ENCODE measurements around the gene HOXB4. TPM values are rescaled to one million over a fixed set of nuclear protein-coding genes. Genes with fewer than 3 reads are reported as not detected.
A peak's percentile ranks its signal among the peaks of the same experiment; 100 is the strongest.

Gene HOXB4
- total and polyA plus RNA-seq, 2 of the 4 experiments (the other 2 are of a cell fraction) = 2.0 to 8.5 TPM

DNA sequence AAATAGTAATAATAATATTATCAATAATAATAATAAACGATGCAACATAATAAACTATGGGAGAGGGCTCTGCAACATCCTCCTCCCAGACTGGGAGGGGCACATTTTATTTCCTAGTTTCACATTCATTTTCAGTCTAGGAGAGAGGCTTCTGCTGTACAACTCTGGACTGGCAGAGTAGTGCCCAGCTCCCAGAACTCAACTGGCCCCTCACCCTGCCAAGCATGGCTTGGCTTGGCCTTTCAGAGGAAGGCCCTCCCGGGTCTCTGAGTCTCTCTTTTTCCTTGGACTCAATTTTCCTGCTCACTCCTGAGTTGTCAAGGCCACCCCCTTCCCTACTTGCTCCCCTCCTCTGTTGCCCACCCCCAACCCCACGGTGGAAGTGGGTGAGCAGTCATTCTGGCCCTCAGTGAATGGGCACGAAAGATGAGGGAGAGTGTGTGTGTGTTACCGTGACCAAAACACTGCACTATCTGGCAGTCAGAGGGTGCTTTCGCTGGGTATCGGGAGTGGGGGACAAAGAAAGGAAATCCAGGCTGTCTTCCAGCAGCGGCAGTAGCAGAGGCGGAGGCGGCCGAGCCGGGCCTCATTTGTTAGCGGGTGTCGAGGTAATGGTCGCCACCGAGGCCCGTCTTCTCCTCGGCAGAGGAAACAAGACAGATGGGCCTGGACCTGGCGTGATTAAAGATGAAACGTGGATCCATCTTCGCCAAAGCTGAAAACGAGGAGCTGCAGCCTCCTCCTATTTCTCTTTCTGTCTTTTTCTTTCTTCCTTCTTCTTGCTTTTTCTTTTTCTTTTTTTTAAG lies 2.3 kb downstream of the HOXB4 start:
- peak overlapping the region; percentile 99 for H2BK5ac ChIP-seq (ENCODE audit: low read depth, low read length, poor library complexity, severe bottlenecking)
- peak overlapping the region; percentile 91 for H3K56ac ChIP-seq (ENCODE audit: extremely low read depth, insufficient read depth, low read length)
- peak overlapping the region; percentile 100 for H3K14ac ChIP-seq (replicated peaks; ENCODE audit: low read depth, low read length)
- no peaks in the 10 kb centered on the region for H3K27me3 ChIP-seq (ENCODE audit: control insufficient read depth, insufficient read depth, low read length)
- BruUV-seq (replicated peaks) = no TSS peak
- H3K9me1 ChIP-seq (ENCODE audit: insufficient read depth, low read length) = no peaks in the 10 kb centered on the region
- peak overlapping the region; percentile 98 for H2AK5ac ChIP-seq (ENCODE audit: low read depth, low read length)
- dilution Hi-C loops (cut with HindIII; ENCODE audit: low sequenced_read_pairs, unreplicated experiment) = no loop called here
- POLR2A ChIA-PET (ENCODE audit: unreplicated experiment) = interaction anchor here (1.0 to 1.1 kb wide), 2 partner anchors 12 to 29 kb away, joined by 4 to 5 read pairs; no protein-coding TSS in a partner anchor
- peak; percentile 67 for DNase-seq
- peak overlapping the region; percentile 40 for H3K4me3 ChIP-seq (ENCODE audit: insufficient read depth, low read depth, low read length)
- H4K20me1 ChIP-seq (ENCODE audit: insufficient read depth, low read length) = peaks cover 5% of the 10 kb centered on the region
- peak overlapping the region; percentile 44 for H2AFZ ChIP-seq (replicated peaks; ENCODE audit: low read length, poor library complexity)
- H3K18ac ChIP-seq (ENCODE audit: low read depth, low read length) = peak overlapping the region; percentile 99
- peaks cover 48% of the 10 kb centered on the region for H3K36me3 ChIP-seq (ENCODE audit: control insufficient read depth, insufficient read depth, low read length)
- H4K8ac ChIP-seq (ENCODE audit: low read depth in 2 of 2, low read length in 2 of 2) = peak overlapping the region; percentile 61 to 96
- peak overlapping the region; percentile 96 for H3K9ac ChIP-seq (ENCODE audit: low read depth, low read length)
- peak overlapping the region; percentile 71; the same call in 2 of the 3 replicates for H2BK15ac ChIP-seq (ENCODE audit: low read depth, low read length)
- peak overlapping the region; percentile 78 for H2BK20ac ChIP-seq (ENCODE audit: low read depth, low read length)
- H4K91ac ChIP-seq (ENCODE audit: insufficient read depth, low read depth, low read length) = peak overlapping the region; percentile 98
- H4K5ac ChIP-seq (ENCODE audit: low read depth, low read length) = peak overlapping the region; percentile 97
- TF ChIP-seq POLR2A (IDR thresholded peaks at IDR 0.05; ENCODE audit: low read depth, low read length) = 0 out of 2 replicates have a peak, but pooled peaks have one; percentile 27
- TF ChIP-seq, protein P1, sequence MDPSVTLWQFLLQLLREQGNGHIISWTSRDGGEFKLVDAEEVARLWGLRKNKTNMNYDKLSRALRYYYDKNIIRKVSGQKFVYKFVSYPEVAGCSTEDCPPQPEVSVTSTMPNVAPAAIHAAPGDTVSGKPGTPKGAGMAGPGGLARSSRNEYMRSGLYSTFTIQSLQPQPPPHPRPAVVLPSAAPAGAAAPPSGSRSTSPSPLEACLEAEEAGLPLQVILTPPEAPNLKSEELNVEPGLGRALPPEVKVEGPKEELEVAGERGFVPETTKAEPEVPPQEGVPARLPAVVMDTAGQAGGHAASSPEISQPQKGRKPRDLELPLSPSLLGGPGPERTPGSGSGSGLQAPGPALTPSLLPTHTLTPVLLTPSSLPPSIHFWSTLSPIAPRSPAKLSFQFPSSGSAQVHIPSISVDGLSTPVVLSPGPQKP (IDR thresholded peaks at IDR 0.05; ENCODE audit: borderline replicate concordance, low read depth, low read length) = no peak
- peak; percentile 25; the same call in 1 of the 2 replicates for TF ChIP-seq MAZ (IDR thresholded peaks at IDR 0.05; ENCODE audit: borderline replicate concordance, low read depth, low read length)
- peak overlapping the region; percentile 65 for H2AK9ac ChIP-seq (replicated peaks; ENCODE audit: low read depth, low read length, poor library complexity)
- WGBS, 2 experiments (ENCODE audit: extremely low coverage in 2 of 2, insufficient read length in 1 of 2) = 0% methylated on average over 1 of the region's 22 CpGs; no CpG with 5 or more reads in 1 of the 2 experiments
- no peak for ATAC-seq (ENCODE audit: low read depth)
- peak overlapping the region; percentile 99 for H3K23ac ChIP-seq (ENCODE audit: low read depth, low read length)
- no peaks in the 10 kb centered on the region for H3K9me3 ChIP-seq (ENCODE audit: control insufficient read depth, insufficient read depth, low read length)
- peak overlapping the region; percentile 93 for H2BK120ac ChIP-seq (ENCODE audit: low read depth, low read length)
- peaks cover 20% of the 10 kb centered on the region for H3K4me1 ChIP-seq (ENCODE audit: control insufficient read depth, insufficient read depth, low read length)
- CTCF ChIA-PET = interaction anchor here (0.6 kb wide), 1 partner anchor 1456 kb away, joined by 3 read pairs; no protein-coding TSS in a partner anchor
- in situ Hi-C loops (cut with MboI; ENCODE audit: low sequenced_read_pairs) = no loop called here
- H3K27ac ChIP-seq (ENCODE audit: insufficient read depth, low read length) = peak overlapping the region; percentile 99
- intact Hi-C loops (cut with micrococcal nuclease) = loop anchor here (2.0 kb wide), 1 partner anchor 21 kb away; no protein-coding TSS in a partner anchor
- peak overlapping the region; percentile 96 for H3K4me2 ChIP-seq (ENCODE audit: low read depth, low read length)
- peak overlapping the region; percentile 99 for H3K4ac ChIP-seq (ENCODE audit: low read depth, low read length)
- H3K79me1 ChIP-seq (ENCODE audit: low read depth in 1 of 2, low read length in 2 of 2) = no peaks in the 10 kb centered on the region
